GM12801 (cell line): ENCODE measurements around the gene ITPRIP.

Experiments
- TF ChIP-seq, protein P1 (sequence below): IDR thresholded peaks from one replicate; pipeline ENCODE4 v1.5.1; 2011; ENCODE audit warnings: control low read depth; ENCODE audit not compliant: insufficient read length; ENCODE audit errors: extremely low read depth

Gene ITPRIP

DNA sequence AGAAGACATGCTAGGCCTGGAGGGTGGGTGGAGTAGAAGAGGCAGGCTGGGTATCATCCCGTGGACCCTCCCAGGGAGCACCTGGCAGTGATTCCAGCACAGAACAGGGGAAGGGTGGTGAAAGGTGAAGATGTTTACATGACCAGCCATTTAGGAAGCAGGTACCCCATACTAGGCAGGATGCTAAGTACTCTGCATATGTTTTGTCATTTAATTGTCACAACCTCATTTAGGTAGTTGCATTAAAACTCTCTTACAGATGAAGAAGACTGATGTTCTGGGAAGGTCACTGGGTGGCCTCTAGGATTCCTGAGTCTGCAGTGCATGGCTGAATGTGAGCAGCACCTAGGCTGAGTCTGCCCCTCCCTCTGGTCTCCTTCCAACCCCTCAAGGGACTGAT is 15.2 kb downstream of the ITPRIP start:
- TF ChIP-seq, protein P1, sequence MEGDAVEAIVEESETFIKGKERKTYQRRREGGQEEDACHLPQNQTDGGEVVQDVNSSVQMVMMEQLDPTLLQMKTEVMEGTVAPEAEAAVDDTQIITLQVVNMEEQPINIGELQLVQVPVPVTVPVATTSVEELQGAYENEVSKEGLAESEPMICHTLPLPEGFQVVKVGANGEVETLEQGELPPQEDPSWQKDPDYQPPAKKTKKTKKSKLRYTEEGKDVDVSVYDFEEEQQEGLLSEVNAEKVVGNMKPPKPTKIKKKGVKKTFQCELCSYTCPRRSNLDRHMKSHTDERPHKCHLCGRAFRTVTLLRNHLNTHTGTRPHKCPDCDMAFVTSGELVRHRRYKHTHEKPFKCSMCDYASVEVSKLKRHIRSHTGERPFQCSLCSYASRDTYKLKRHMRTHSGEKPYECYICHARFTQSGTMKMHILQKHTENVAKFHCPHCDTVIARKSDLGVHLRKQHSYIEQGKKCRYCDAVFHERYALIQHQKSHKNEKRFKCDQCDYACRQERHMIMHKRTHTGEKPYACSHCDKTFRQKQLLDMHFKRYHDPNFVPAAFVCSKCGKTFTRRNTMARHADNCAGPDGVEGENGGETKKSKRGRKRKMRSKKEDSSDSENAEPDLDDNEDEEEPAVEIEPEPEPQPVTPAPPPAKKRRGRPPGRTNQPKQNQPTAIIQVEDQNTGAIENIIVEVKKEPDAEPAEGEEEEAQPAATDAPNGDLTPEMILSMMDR = no peak

DNA sequence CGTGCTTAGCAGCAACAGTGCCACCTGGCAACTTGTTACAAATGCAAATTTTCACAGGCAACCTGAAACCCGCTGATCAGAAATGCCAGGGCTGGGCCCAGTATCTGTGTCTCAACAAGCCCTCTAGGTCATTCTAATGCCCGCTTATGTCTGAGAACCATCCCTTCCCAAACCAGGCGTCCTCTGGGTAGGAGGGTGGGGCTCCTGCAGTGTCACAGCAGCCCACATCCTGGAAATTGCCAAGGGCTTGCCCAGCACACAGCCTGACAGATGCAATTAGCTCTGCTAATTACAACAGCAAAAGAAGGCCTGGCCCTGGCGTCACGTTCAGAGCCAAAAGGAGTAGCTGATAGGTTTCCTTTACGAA is 15.9 kb downstream of the ITPRIP start:
- TF ChIP-seq, protein P1 = no peak

DNA sequence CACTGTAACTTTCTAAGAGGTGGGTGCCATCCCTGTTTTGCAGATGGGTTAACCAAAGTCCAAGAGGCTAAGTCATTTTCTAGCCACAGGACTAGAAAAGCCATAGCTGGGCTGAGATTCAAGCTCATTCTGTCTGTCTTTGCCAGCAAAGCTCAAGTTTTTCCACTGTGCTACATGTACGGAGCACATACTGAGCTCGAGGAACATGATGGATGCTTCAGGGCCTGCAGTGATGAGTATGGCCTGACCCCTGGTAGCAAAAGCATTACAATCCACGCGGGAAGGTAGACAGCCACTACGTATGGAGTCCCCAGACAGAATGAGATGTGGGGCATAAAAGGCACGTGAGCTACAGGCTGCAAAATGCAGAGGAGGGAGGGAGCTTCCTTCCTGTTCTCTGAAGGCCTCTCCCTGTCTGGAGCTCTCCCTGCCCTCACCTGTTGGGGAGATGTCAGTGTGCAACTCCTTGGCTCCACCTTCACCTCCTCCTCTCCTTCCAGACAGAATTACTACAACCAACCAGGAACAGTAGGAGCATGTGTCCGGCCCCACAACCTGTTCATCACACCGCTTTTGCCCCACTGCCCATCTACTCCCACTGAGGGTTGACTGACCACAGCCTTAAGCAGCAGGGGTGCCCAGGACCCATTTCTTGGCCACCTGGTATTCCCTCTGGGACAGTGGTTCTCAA is 16.4 kb downstream of the ITPRIP start:
- TF ChIP-seq, protein P1 = no peak

DNA sequence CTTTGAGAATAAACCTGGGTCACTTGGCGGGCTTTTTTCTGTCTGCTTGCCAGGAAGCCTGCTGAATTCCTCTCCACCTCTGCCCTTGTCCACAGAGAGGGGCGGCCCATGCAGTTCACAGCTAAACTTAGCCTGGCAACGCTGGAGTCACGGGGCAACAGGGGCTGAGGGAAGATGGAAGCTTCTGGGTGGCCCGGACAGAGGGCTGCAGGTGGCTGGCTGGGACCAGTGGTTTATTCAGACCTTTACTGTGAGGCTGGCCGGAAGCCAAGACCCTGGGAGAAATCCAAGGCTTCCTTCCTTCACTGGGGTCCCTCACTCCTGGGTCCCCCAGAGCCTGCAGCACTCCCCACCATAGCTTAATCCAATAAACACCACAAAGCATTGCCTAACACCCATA is 17.0 kb downstream of the ITPRIP start:
- TF ChIP-seq, protein P1 = no peak

DNA sequence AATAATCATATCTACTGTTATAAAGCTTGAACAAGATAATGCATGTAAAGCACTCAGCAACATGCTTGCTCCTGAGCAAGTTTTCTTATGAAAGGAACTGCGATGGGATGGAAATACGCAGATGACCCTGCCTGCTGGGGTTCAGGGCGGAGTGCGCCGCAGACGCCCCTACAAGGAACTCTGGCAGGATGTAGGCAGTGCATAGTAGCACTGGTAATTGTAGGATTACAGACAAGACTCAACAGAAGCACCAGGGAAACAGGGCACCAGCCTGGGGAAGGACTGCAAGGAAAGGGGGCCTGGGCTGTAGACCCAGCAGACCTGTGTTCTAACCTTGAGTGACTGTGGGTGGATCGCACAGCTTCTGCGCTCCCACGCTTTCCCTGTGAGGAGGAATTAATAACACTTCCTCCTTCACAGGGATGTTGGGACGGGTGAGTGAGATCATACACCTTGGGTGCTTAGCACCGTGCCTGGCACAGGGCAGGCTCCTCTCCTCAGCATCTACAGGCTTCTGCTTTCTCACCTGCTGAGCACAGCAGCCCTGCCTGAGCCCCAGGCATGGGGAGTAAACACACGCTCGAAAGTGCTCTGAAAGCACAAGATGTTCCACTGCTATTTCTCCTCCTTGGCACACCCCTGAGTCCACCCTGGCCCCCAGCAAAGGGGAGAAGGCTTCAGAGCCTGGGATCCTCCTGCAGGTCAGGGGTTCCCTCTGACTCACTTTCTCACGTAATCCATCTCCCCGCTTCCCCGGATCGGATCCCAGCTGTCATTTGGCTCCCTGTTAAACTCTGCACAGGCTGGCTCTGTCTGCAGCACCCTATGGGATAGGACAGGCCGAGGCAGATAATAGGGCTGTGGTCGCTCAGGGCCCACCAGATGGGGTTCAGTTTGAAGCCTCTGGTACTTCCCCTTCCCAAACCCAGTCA is 19.2 kb downstream of the ITPRIP start:
- TF ChIP-seq, protein P1 = no peak

DNA sequence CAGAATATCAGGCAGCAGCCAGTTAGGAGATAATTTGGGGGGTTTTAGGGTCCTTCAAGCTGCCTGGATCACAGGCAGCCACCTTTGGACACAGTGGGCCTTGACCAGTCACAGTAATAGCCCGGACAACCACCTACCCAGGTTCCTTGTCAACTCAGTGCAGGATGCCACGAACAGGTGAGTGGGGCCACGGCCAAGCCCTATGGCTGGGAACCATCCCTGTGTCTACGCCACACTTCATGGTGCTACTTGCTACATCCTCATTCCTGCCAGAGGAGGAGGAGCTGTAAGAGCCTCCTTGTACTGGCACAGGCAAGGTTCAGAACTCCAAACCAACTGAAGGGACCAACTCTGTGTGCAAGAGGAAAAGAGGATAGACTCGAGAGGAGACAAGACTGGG is 19.9 kb downstream of the ITPRIP start:
- TF ChIP-seq, protein P1 = no peak

DNA sequence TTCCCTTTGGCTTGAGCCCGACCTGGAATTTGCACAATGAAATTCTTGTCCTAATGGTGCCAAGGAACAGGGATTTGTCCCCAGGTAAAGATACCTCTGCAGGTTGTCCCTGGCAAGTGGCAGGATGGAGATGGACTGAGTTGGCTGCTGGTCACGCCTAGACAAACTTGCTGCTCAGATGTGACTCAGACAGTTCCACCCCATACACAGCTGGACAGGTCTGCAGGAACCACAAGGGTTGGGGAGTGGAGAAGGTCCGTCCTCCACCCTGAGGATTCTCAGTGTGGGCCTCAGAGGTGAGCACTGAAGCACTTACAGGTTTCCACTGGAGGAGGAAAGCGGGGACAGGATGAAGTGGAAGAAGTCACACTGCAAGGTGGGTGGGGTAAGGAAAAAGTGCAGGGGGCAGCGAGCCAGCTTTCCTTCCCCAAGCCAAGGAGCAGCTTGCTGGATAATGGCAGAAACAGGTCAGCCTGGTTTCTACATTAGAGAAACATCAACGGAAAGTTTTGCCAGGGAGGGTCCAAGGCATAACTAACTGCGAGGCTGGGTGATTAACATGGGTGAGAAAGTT is 20.5 kb downstream of the ITPRIP start:
- TF ChIP-seq, protein P1 = no peak
